ENCODE data around the gene TREM2. TPM values are rescaled to one million over a fixed set of nuclear protein-coding genes. Genes with fewer than 3 reads are reported as not detected.

The TREM2 gene
- total RNA-seq, 1 donor from 2014 or later = not detected

DNA sequence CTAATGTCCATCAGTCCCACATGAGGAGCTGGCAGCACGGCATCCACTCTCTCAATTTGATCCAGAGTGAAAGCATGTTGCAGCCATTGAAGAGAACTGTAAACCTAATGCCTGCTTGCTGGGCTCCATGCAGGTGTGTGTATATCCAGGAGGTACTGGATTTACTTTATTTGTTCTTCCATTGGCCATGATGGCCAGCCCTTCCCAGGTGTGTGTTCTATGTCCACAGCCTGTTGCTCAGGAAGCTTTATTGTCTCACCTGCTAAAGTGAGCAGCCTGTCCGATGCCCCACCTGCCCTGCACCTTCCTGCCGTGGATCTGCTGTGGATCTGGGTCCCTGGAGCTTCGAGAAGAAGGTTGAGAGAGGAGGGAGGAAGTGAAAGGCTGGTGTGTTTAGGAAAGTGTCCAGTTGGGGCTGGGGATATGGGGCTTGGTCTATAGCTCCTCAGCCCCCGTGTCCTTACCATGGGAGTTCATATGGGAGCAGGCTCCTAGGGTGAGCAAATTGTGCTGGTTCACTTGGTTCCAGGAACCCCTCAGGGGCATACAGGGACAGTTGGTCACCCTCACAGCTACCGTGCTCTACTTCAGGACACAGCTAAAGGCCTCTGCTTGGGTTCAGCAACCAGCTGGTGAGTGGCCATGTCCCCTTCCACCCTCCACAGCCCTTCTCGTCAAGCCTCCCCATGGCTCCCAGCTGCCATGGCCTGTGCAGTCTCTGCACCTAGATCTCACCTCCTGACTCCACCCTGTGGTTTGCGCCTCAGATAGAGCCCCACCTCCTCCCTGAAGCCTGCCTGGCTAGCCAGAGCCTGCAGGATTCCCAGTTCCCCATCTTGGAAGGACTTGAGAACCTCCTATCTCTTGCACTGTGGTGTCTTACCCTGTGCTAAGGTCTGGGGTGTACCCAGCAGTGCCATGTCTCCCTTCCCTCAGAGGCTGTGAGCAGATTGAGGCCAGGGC, 25.3 kb upstream of the TREM2 start:
- Mint-ChIP-seq H3K27ac (ENCODE audit: unreplicated experiment) (no peak overlapping the region), H3K36me3 (ENCODE audit: low read depth, unreplicated experiment) (no peaks in the 10 kb centered on the region), H3K27me3 (ENCODE audit: low read depth, unreplicated experiment) (peaks cover 18% of the 10 kb centered on the region), H3K4me1 (ENCODE audit: low read depth, unreplicated experiment) (no peaks in the 10 kb centered on the region), H3K9me3 (ENCODE audit: unreplicated experiment) (peaks cover 17% of the 10 kb centered on the region), H3K4me3 (ENCODE audit: unreplicated experiment) (no peak overlapping the region)
- DNase-seq (ENCODE audit: low read depth) = no peak
- H3K9me3 ChIP-seq (ENCODE audit: insufficient read depth, low read depth, low read length) = no peaks in the 10 kb centered on the region
- H3K4me1 ChIP-seq (ENCODE audit: insufficient read depth, low read length) = no peaks in the 10 kb centered on the region
- FAIRE-seq = no peak
- H3K9ac ChIP-seq (ENCODE audit: low read length) = no peak overlapping the region
- no peaks in the 10 kb centered on the region for H4K20me1 ChIP-seq (ENCODE audit: insufficient read depth, low read length)
- no peaks in the 10 kb centered on the region for H3K79me2 ChIP-seq (ENCODE audit: insufficient read depth, low read length)
- H3K36me3 ChIP-seq (ENCODE audit: insufficient read depth, low read length) = no peaks in the 10 kb centered on the region
- no peak overlapping the region for H3K4me3 ChIP-seq (ENCODE audit: insufficient read depth, low read depth, low read length)
- no peak overlapping the region for H3K27ac ChIP-seq (ENCODE audit: low read depth, low read length)
- no peaks in the 10 kb centered on the region for H3K27me3 ChIP-seq (ENCODE audit: insufficient read depth, low read length)
- H3K4me2 ChIP-seq (ENCODE audit: low read length) = no peak overlapping the region
- H2AFZ ChIP-seq (ENCODE audit: low read depth, low read length) = no peak overlapping the region
- no peak for TF ChIP-seq EZH2 (IDR thresholded peaks at IDR 0.05; ENCODE audit: insufficient read depth, low read length)
- TF ChIP-seq, protein P1, sequence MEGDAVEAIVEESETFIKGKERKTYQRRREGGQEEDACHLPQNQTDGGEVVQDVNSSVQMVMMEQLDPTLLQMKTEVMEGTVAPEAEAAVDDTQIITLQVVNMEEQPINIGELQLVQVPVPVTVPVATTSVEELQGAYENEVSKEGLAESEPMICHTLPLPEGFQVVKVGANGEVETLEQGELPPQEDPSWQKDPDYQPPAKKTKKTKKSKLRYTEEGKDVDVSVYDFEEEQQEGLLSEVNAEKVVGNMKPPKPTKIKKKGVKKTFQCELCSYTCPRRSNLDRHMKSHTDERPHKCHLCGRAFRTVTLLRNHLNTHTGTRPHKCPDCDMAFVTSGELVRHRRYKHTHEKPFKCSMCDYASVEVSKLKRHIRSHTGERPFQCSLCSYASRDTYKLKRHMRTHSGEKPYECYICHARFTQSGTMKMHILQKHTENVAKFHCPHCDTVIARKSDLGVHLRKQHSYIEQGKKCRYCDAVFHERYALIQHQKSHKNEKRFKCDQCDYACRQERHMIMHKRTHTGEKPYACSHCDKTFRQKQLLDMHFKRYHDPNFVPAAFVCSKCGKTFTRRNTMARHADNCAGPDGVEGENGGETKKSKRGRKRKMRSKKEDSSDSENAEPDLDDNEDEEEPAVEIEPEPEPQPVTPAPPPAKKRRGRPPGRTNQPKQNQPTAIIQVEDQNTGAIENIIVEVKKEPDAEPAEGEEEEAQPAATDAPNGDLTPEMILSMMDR (IDR thresholded peaks at IDR 0.05; ENCODE audit: insufficient read depth, low read depth, low read length) = no peak

DNA sequence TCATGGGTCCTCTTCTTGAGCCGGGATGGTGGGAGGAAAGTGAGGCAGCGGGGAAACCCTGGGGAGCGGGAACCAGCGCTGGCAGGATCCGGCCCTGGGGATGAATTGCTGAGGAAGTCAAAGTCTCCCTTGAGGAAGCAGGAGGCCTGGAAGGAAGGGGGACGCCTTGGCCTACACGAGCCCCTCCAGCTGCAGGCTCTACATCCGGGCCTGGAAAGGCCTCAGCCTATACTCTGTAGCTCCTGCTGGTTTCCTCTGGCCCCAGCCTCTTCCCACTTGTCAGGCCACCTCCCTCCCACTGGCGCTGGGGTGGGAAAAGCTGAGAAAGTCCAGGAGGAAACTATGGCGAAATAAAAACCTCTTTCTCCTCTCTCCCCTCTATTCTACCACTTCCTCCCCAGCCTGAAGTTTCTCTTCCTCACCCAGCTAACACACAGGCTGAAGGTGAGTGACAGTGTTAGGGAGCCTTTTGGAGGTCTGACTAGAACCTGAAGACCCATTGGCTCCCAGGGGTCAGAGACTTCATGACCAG, 23.2 kb upstream of the TREM2 start:
- Histone ChIP-seq H3K27ac (ENCODE audit: low read depth, low read length) (no peak overlapping the region), H3K4me3 (ENCODE audit: insufficient read depth, low read depth, low read length) (no peak overlapping the region), H3K4me2 (ENCODE audit: low read length) (no peak overlapping the region), H3K27me3 (ENCODE audit: insufficient read depth, low read length) (no peaks in the 10 kb centered on the region), H3K36me3 (ENCODE audit: insufficient read depth, low read length) (no peaks in the 10 kb centered on the region), H3K79me2 (ENCODE audit: insufficient read depth, low read length) (no peaks in the 10 kb centered on the region), H3K9ac (ENCODE audit: low read length) (no peak overlapping the region), H4K20me1 (ENCODE audit: insufficient read depth, low read length) (no peaks in the 10 kb centered on the region), H3K9me3 (ENCODE audit: insufficient read depth, low read depth, low read length) (no peaks in the 10 kb centered on the region), H2AFZ (ENCODE audit: low read depth, low read length) (no peak overlapping the region), H3K4me1 (ENCODE audit: insufficient read depth, low read length) (no peaks in the 10 kb centered on the region)
- FAIRE-seq = no peak
- Mint-ChIP-seq H3K4me3 (ENCODE audit: unreplicated experiment) (no peak overlapping the region), H3K27me3 (ENCODE audit: low read depth, unreplicated experiment) (peaks cover 11% of the 10 kb centered on the region), H3K27ac (ENCODE audit: unreplicated experiment) (no peak overlapping the region), H3K9me3 (ENCODE audit: unreplicated experiment) (peaks cover 17% of the 10 kb centered on the region), H3K4me1 (ENCODE audit: low read depth, unreplicated experiment) (no peaks in the 10 kb centered on the region), H3K36me3 (ENCODE audit: low read depth, unreplicated experiment) (no peaks in the 10 kb centered on the region)
- no peak for DNase-seq (ENCODE audit: low read depth)
- no peak for TF ChIP-seq EZH2 (IDR thresholded peaks at IDR 0.05; ENCODE audit: insufficient read depth, low read length)
- TF ChIP-seq, protein P1 (IDR thresholded peaks at IDR 0.05; ENCODE audit: insufficient read depth, low read depth, low read length) = no peak

All from astrocyte (in vitro differentiated cells and primary cell).